DND-41 (cell line): ENCODE data around the gene CDYL.

Experiments
- ATAC-seq: fragments of 200-7000 bp; cut with Tn5 transposase; 3 replicates; pipeline ENCODE4 v1.9.1; 2021; ENCODE audit warnings: low read depth; ENCODE audit not compliant: insufficient read depth
- DNase-seq: peaks from one replicate; pipeline ENCODE4 v3.0.0-alpha.2; 2020
- H2AFZ ChIP-seq: 2 replicates; pipeline ENCODE4 v1.6.0; 2012; ENCODE audit warnings: low read depth, low read length
- H3K27ac ChIP-seq: 2 replicates; pipeline ENCODE4 v1.5.1; 2012; ENCODE audit warnings: low read length, inconsistent platforms
- H3K27me3 ChIP-seq: fragments of 200-600 bp; sonication (generic); 2 replicates; pipeline ENCODE4 v1.6.0; 2012; ENCODE audit warnings: low read length, mild to moderate bottlenecking, inconsistent platforms; ENCODE audit not compliant: insufficient read depth, poor library complexity
- H3K36me3 ChIP-seq: 2 replicates; pipeline ENCODE4 v1.5.1; 2012; ENCODE audit warnings: low read length, inconsistent platforms; ENCODE audit not compliant: insufficient read depth
- H3K4me1 ChIP-seq: 2 replicates; pipeline ENCODE4 v1.5.1; 2012; ENCODE audit warnings: mild to moderate bottlenecking, low read length; ENCODE audit not compliant: insufficient read depth
- H3K4me2 ChIP-seq: 2 replicates; pipeline ENCODE4 v1.6.0; 2012; ENCODE audit warnings: mild to moderate bottlenecking, moderate library complexity, low read length, inconsistent platforms; ENCODE audit not compliant: insufficient read depth
- H3K4me3 ChIP-seq, 2 experiments: fragments of 200-600 bp in 1 of 2; shearing (Covaris generic) in 1 of 2; 2 replicates each; pipeline ENCODE4 v1.5.1; 2012 to 2016; ENCODE audit warnings: inconsistent platforms in 2 of 2, low read length in 2 of 2, mild to moderate bottlenecking in 2 of 2, low read depth in 1 of 2, moderate library complexity in 1 of 2
- H3K79me2 ChIP-seq: 2 replicates; pipeline ENCODE4 v1.6.0; 2012; ENCODE audit warnings: low read length, inconsistent platforms; ENCODE audit not compliant: insufficient read depth
- H3K9ac ChIP-seq: 2 replicates; pipeline ENCODE4 v1.6.0; 2012; ENCODE audit warnings: low read depth, mild to moderate bottlenecking, inconsistent platforms, low read length, moderate library complexity
- H3K9me3 ChIP-seq: 2 replicates; pipeline ENCODE4 v1.5.1; 2012; ENCODE audit warnings: low read length, moderate library complexity, mild to moderate bottlenecking, inconsistent platforms; ENCODE audit not compliant: insufficient read depth, severe bottlenecking
- H4K20me1 ChIP-seq: 2 replicates; pipeline ENCODE4 v1.6.0; 2012; ENCODE audit warnings: low read length; ENCODE audit not compliant: insufficient read depth
- CTCF ChIP-seq: IDR thresholded peaks from 2 replicates; pipeline ENCODE4 v1.5.1; 2012; ENCODE audit warnings: borderline replicate concordance, low read length, moderate library complexity, mild to moderate bottlenecking; ENCODE audit not compliant: poor library complexity, severe bottlenecking; ENCODE audit errors: extremely low read depth
- EZH2 ChIP-seq: IDR thresholded peaks from 3 replicates; pipeline ENCODE4 v1.6.1; 2012; ENCODE audit warnings: borderline replicate concordance, low read depth, mild to moderate bottlenecking, moderate library complexity, low read length, inconsistent platforms; ENCODE audit not compliant: severe bottlenecking

Gene CDYL

GRCh38 chr6:4967301-4968030 is 191.3 kb downstream of the CDYL start:
- Histone ChIP-seq H2AFZ (no peak overlapping the region), H3K4me3 (no peak overlapping the region), H3K27ac (no peak overlapping the region), H3K9me3 (no peaks in the 10 kb centered on the region), H3K79me2 (no peaks in the 10 kb centered on the region), H3K4me1 (no peaks in the 10 kb centered on the region), H3K4me2 (no peak overlapping the region), H3K9ac (no peak overlapping the region), H3K27me3 (peaks cover 16% of the 10 kb centered on the region), H3K36me3 (no peaks in the 10 kb centered on the region), H4K20me1 (no peaks in the 10 kb centered on the region)
- ATAC-seq = no peak
- no peak for DNase-seq
- no peak for TF ChIP-seq EZH2
- no peak for TF ChIP-seq CTCF

- Histone ChIP-seq H3K4me3 (no peak overlapping the region), H3K4me1 (no peaks in the 10 kb centered on the region), H3K27me3 (peaks cover 18% of the 10 kb centered on the region), H3K9me3 (no peaks in the 10 kb centered on the region), H3K27ac (no peak overlapping the region), H3K79me2 (no peaks in the 10 kb centered on the region), H3K4me2 (no peak overlapping the region), H3K36me3 (no peaks in the 10 kb centered on the region), H3K9ac (no peak overlapping the region), H2AFZ (no peak overlapping the region), H4K20me1 (no peaks in the 10 kb centered on the region)
- ATAC-seq (no peak), DNase-seq (no peak)
- TF ChIP-seq CTCF (no peak), EZH2 (no peak)
Measured at GRCh38 chr6:4969609-4970285, 193.5 kb downstream of the CDYL start.

- no peak for ATAC-seq
- H3K36me3 ChIP-seq = no peaks in the 10 kb centered on the region
- H3K79me2 ChIP-seq = no peaks in the 10 kb centered on the region
- no peak overlapping the region for H3K4me3 ChIP-seq
- H4K20me1 ChIP-seq = no peaks in the 10 kb centered on the region
- peaks cover 18% of the 10 kb centered on the region for H3K27me3 ChIP-seq
- H3K9ac ChIP-seq = no peak overlapping the region
- H2AFZ ChIP-seq = no peak overlapping the region
- TF ChIP-seq CTCF = no peak
- TF ChIP-seq EZH2 = no peak
- no peaks in the 10 kb centered on the region for H3K4me1 ChIP-seq
- no peak overlapping the region for H3K4me2 ChIP-seq
- DNase-seq = no peak
- H3K9me3 ChIP-seq = no peaks in the 10 kb centered on the region
- H3K27ac ChIP-seq = no peak overlapping the region
Measured at GRCh38 chr6:4970739-4971395, 194.7 kb downstream of the CDYL start.
